ENCODE data around the gene PARD3. TPM values are rescaled to one million over a fixed set of nuclear protein-coding genes. Genes with fewer than 3 reads are reported as not detected.
A peak's percentile ranks its signal among the peaks of the same experiment; 100 is the strongest.

The PARD3 gene
- total and polyA plus RNA-seq, 10 of the 15 experiments (the other 5 are each of a cell fraction or from before 2014, with no cell fraction given), result 2.6 to 43.1 (median 13.9) TPM

- FAIRE-seq, result no peak
- in situ Hi-C loops (cut with MboI), result no loop called here
- Histone ChIP-seq H3K4me2 (ENCODE audit: control insufficient read depth, insufficient read depth) (no peak overlapping the region), H3K27me3 (replicated peaks in 1 of 2; ENCODE audit: control insufficient read depth in 2 of 2, insufficient read depth in 2 of 2, low read length in 1 of 2) (no peaks in the 10 kb centered on the region), H2AFZ (ENCODE audit: control insufficient read depth, low read depth, low read length) (no peak overlapping the region), H3K36me3 (ENCODE audit: control insufficient read depth in 2 of 2, insufficient read depth in 2 of 2, low read length in 1 of 2) (no peaks in the 10 kb centered on the region), H3K27ac (ENCODE audit: control insufficient read depth, insufficient read depth) (no peak overlapping the region), H3K79me2 (ENCODE audit: control insufficient read depth, insufficient read depth, low read length) (no peaks in the 10 kb centered on the region), H3K9me3 (replicated peaks; ENCODE audit: control insufficient read depth, insufficient read depth, low read length) (no peaks in the 10 kb centered on the region), H3K4me3 (no peak overlapping the region), H3K4me1 (ENCODE audit: control insufficient read depth, insufficient read depth, low read length) (no peaks in the 10 kb centered on the region), H3K9ac (ENCODE audit: control insufficient read depth, insufficient read depth, low read length) (no peak overlapping the region), H4K20me1 (ENCODE audit: control insufficient read depth, insufficient read depth) (no peaks in the 10 kb centered on the region)
- peak; percentile 53 for ATAC-seq
- DNase-seq (ENCODE audit: low read depth, low spot score), result no peak
- ChIA-PET RAD21 (ENCODE audit: unreplicated experiment) (no interaction called here), CTCF (no interaction called here), SMC1A (ENCODE audit: uncharacterized antibody, unreplicated experiment) (interaction anchor here (1.2 to 2.2 kb wide), 3 partner anchors 9 to 18 kb away, joined by 4 to 8 read pairs (median 6); no protein-coding TSS in a partner anchor), POLR2A (no interaction called here)
- no TSS peak for BruUV-seq (replicated peaks)
- intact Hi-C loops (cut with micrococcal nuclease; ENCODE audit: unreplicated experiment), result no loop called here
- WGBS (ENCODE audit: insufficient coverage, insufficient replicate concordance, low lambda C conversion rate, missing lambda C conversion rate), result 14% methylated on average over 3 of the region's 3 CpGs
- TF ChIP-seq JUNB (IDR thresholded peaks at IDR 0.05) (no peak), ZNF622 (IDR thresholded peaks at IDR 0.05) (no peak), CEBPZ (IDR thresholded peaks at IDR 0.05; ENCODE audit: low read depth, low read length) (no peak), KDM1A (IDR thresholded peaks at IDR 0.05; ENCODE audit: borderline replicate concordance) (no peak), USF2 (IDR thresholded peaks at IDR 0.05; ENCODE audit: borderline replicate concordance, low read depth, low read length) (no peak), SKIL (IDR thresholded peaks at IDR 0.05; ENCODE audit: low read depth, poor library complexity, severe bottlenecking) (no peak), YY1 (IDR thresholded peaks at IDR 0.05; ENCODE audit: low read depth, low read length) (no peak), BMI1 (IDR thresholded peaks at IDR 0.05; ENCODE audit: borderline replicate concordance) (no peak), ATF2 (IDR thresholded peaks at IDR 0.05; ENCODE audit: low read length) (no peak), CHD1 (IDR thresholded peaks at IDR 0.05; ENCODE audit: low read depth, low read length) (no peak), MLLT1 (IDR thresholded peaks at IDR 0.05) (no peak), NBN (IDR thresholded peaks at IDR 0.05) (no peak), MYB (IDR thresholded peaks at IDR 0.05; ENCODE audit: borderline replicate concordance, low read depth, low read length) (no peak), CTCF (IDR thresholded peaks at IDR 0.05 in 2 of 3, conservative IDR thresholded peaks at IDR 0.05 in 1 of 3; ENCODE audit: control insufficient read depth in 2 of 3, extremely low read depth in 1 of 3, insufficient read depth in 1 of 3, low read depth in 3 of 3, low read length in 3 of 3) (no peak)
Measured at GRCh38 chr10:34476608-34477007, 338.5 kb downstream of the PARD3 start.

Measured in GM12878 (cell line).